GM10248 (cell line): Measurements from ENCODE around the gene PNMA8B.

Experiments used
- CTCF ChIA-PET: fragments of 300-600 bp; sonication (Branson Sonifier 250); formaldehyde crosslinking; extraction: SDS; loops from one replicate; lab custom pipeline; 2021; ENCODE audit warnings: antibody characterized with exemption; lab: Yijun Ruan, JAX
- POLR2A ChIA-PET: fragments of 350-650 bp; sonication (Branson Sonifier 250); formaldehyde crosslinking; extraction: SDS; loops from one replicate; lab custom pipeline; 2020; ENCODE audit warnings: antibody characterized with exemption; lab: Yijun Ruan, JAX
- DNase-seq: peaks from one replicate; pipeline ENCODE4 v3.0.0; 2012; ENCODE audit errors: extremely low spot score
- TF ChIP-seq, protein P1 (sequence below): IDR thresholded peaks from 2 replicates; pipeline ENCODE4 v1.5.1; 2012; ENCODE audit warnings: mild to moderate bottlenecking, low read depth; ENCODE audit errors: extremely low read depth, missing control alignments, control extremely low read depth

PNMA8B gene

GRCh38 chr19:46460981-46461380 is 34.7 kb downstream of the PNMA8B start:
- TF ChIP-seq, protein P1, sequence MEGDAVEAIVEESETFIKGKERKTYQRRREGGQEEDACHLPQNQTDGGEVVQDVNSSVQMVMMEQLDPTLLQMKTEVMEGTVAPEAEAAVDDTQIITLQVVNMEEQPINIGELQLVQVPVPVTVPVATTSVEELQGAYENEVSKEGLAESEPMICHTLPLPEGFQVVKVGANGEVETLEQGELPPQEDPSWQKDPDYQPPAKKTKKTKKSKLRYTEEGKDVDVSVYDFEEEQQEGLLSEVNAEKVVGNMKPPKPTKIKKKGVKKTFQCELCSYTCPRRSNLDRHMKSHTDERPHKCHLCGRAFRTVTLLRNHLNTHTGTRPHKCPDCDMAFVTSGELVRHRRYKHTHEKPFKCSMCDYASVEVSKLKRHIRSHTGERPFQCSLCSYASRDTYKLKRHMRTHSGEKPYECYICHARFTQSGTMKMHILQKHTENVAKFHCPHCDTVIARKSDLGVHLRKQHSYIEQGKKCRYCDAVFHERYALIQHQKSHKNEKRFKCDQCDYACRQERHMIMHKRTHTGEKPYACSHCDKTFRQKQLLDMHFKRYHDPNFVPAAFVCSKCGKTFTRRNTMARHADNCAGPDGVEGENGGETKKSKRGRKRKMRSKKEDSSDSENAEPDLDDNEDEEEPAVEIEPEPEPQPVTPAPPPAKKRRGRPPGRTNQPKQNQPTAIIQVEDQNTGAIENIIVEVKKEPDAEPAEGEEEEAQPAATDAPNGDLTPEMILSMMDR, result no peak

GRCh38 chr19:46460055-46460454 is 35.6 kb downstream of the PNMA8B start:
- DNase-seq, result no peak
- ChIA-PET POLR2A (no interaction called here), CTCF (interaction anchor here (1.0 to 1.4 kb wide), 2 partner anchors 11 to 27 kb away, joined by 3 read pairs; no protein-coding TSS in a partner anchor)
- TF ChIP-seq, protein P1, result no peak

More at GRCh38 chr19:46460981-46461380, 34.7 kb downstream of the PNMA8B start:
- ChIA-PET POLR2A (no interaction called here), CTCF (no interaction called here)
- DNase-seq, result no peak

DNA sequence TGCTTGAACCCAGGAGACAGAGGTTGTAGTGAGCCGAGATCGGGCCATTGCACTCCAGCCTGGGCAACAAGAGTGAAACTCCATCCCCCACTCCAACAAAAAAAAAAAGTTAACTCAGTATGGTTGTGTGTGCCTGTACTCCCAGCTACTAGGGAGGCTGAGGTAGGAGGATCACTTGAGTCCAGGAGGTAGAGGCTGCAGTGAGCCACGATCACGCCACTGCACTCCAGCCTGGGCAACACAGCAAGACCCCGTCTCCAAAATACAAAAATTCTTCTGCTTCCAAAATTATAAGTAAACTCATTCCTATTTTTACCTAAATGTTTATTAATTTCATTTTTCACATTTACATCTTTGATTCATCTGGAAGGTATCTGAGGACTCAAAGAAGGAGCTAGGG is 38.7 kb downstream of the PNMA8B start:
- POLR2A ChIA-PET, result no interaction called here
- TF ChIP-seq, protein P1, result no peak

DNA sequence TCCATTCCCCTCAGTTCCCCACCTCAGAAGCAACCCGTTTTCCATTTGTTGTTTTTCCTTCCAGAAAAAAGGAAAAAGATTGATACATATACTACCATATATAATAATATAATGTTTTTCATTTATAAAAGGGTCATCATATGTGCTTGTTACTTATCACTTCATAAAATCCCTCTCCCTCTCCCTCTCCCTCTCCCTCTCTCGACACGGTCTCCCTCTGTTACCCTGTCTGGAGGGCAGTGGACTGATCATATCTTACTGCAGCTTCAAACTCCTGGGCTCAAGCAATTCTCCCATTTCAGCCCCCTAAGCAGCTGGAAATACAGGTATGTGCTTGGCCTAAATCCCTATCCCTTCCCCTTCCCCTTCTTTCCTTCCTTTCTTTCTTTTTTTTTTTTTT is 41.4 kb downstream of the PNMA8B start:
- ChIA-PET POLR2A (no interaction called here), CTCF (no interaction called here)
- DNase-seq, result no peak
- TF ChIP-seq, protein P1, result no peak

More for the DNA sequence above, 38.7 kb downstream of the PNMA8B start:
- DNase-seq, result no peak
- CTCF ChIA-PET, result interaction anchor here (1.1 to 1.8 kb wide), 2 partner anchors 31 to 54 kb away, joined by 3 to 6 read pairs; no protein-coding TSS in a partner anchor

- POLR2A ChIA-PET, result no interaction called here
- no peak for DNase-seq
- CTCF ChIA-PET, result no interaction called here
- TF ChIP-seq, protein P1, result no peak
Measured at GRCh38 chr19:46453661-46454060, 42.0 kb downstream of the PNMA8B start.

DNA sequence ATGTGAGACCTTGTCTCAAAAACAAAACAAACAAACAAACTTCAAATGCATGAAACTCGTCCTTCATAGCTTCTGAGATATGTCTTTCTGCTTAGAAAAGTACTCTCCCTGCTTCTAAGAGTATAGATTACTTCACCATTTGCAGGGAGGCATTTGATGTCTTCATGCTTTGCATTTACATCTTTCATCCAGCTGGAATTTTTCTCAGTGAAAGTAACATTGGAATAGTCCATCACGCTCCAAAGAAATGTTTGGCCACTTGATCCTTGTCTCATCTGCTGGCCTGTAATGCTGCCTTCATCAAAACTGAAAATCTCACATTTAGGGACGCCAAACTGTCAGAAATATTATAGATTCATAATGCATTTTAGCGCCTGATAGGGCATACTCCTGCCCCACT is 43.5 kb downstream of the PNMA8B start:
- CTCF ChIA-PET, result interaction anchor here (1.1 to 1.4 kb wide), 2 partner anchors 31 to 56 kb away, joined by 3 to 4 read pairs; no protein-coding TSS in a partner anchor
- POLR2A ChIA-PET, result no interaction called here
- DNase-seq, result no peak
- TF ChIP-seq, protein P1, result no peak
